Measurements from ENCODE around the gene CHN2. TPM values are rescaled to one million over a fixed set of nuclear protein-coding genes. Genes with fewer than 3 reads are reported as not detected.

Gene CHN2
- total and polyA plus RNA-seq, 2 donors (not counting 1 experiment from before 2014, with no cell fraction given) = 0.86 to 1.4 TPM

DNA sequence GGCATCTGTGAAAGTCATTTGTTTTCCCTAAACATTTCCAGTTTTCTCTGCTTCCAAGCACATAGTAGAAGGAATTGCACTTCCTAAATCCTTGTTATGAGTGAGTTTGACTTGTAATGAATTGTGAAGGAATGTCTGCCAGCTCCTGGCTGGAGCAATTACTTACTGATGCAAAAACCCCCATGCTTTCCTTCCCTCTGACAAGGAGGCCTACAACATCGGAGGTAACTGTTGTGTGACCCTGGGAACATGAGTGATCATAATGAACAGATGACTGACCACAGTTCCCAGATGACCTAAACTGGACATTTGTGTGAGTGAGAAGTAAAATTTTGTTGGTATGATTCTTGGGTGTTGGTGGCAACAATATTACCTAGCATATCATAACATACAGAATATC, 26.9 kb upstream of the CHN2 start:
- DNase-seq = no peak
- POLR2A ChIA-PET = no interaction called here
- no peak for ATAC-seq (ENCODE audit: low read depth)
- H3K9me3 ChIP-seq (ENCODE audit: control extremely low read depth in 1 of 3, control insufficient read depth in 2 of 3, insufficient read depth in 1 of 3, low read length in 2 of 3) = peaks cover 0 to 5% (median 0%) of the 10 kb centered on the region in 3 donors
- H3K4me2 ChIP-seq (replicated peaks; ENCODE audit: low read depth, low read length, poor library complexity, severe bottlenecking) = no peak overlapping the region
- TF ChIP-seq, protein P1, sequence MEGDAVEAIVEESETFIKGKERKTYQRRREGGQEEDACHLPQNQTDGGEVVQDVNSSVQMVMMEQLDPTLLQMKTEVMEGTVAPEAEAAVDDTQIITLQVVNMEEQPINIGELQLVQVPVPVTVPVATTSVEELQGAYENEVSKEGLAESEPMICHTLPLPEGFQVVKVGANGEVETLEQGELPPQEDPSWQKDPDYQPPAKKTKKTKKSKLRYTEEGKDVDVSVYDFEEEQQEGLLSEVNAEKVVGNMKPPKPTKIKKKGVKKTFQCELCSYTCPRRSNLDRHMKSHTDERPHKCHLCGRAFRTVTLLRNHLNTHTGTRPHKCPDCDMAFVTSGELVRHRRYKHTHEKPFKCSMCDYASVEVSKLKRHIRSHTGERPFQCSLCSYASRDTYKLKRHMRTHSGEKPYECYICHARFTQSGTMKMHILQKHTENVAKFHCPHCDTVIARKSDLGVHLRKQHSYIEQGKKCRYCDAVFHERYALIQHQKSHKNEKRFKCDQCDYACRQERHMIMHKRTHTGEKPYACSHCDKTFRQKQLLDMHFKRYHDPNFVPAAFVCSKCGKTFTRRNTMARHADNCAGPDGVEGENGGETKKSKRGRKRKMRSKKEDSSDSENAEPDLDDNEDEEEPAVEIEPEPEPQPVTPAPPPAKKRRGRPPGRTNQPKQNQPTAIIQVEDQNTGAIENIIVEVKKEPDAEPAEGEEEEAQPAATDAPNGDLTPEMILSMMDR (IDR thresholded peaks at IDR 0.05) = no peak
- no peak for TF ChIP-seq EZH2 (IDR thresholded peaks at IDR 0.05; ENCODE audit: borderline replicate concordance, insufficient read depth, low read depth, low read length, poor library complexity, severe bottlenecking)
- no peaks in the 10 kb centered on the region for H3K27me3 ChIP-seq (replicated peaks in 1 of 4; ENCODE audit: control extremely low read depth in 1 of 4, control insufficient read depth in 3 of 4, insufficient read depth in 4 of 4, low read length in 3 of 4)
- H3K27me3 Mint-ChIP-seq = peaks cover 24% of the 10 kb centered on the region
- no CpG with 5 or more reads among the region's 1 CpG for WGBS (ENCODE audit: insufficient coverage)
- H3K4me1 Mint-ChIP-seq = no peaks in the 10 kb centered on the region
- intact Hi-C loops (cut with micrococcal nuclease) = no loop called here
- H3K79me2 ChIP-seq (ENCODE audit: control insufficient read depth, insufficient read depth, low read length) = no peaks in the 10 kb centered on the region
- no peaks in the 10 kb centered on the region for H4K20me1 ChIP-seq (ENCODE audit: control insufficient read depth, insufficient read depth, low read length, poor library complexity, severe bottlenecking)
- CTCF ChIA-PET = no interaction called here
- no peaks in the 10 kb centered on the region for H3K36me3 ChIP-seq (replicated peaks in 1 of 2; ENCODE audit: control extremely low read depth in 1 of 2, control insufficient read depth in 1 of 2, extremely low read depth in 1 of 2, insufficient read depth in 2 of 2, low read length in 1 of 2)
- H3K4me3 Mint-ChIP-seq = no peak overlapping the region
- H3K27ac ChIP-seq (ENCODE audit: low read length in 2 of 2) = no peak overlapping the region
- no peak overlapping the region for H3K4me3 ChIP-seq (ENCODE audit: control extremely low read depth in 1 of 5, extremely low read depth in 1 of 5, insufficient read depth in 1 of 5, low read depth in 2 of 5, low read length in 4 of 5)
- no peaks in the 10 kb centered on the region for H3K4me1 ChIP-seq (ENCODE audit: control insufficient read depth in 2 of 2, insufficient read depth in 2 of 2, low read length in 2 of 2)
- no peak overlapping the region for H3K27ac Mint-ChIP-seq
- no peak overlapping the region for H3K9ac ChIP-seq (ENCODE audit: low read length)
- H3K9me3 Mint-ChIP-seq (ENCODE audit: insufficient read depth) = peaks cover 3% of the 10 kb centered on the region
- no peak overlapping the region for H2AFZ ChIP-seq (ENCODE audit: insufficient read depth, low read depth, low read length, poor library complexity, severe bottlenecking)

- Mint-ChIP-seq H3K4me1 (no peaks in the 10 kb centered on the region), H3K27me3 (peaks cover 26% of the 10 kb centered on the region), H3K27ac (no peak overlapping the region), H3K4me3 (no peak overlapping the region), H3K9me3 (ENCODE audit: insufficient read depth) (peaks cover 6% of the 10 kb centered on the region)
- ATAC-seq (ENCODE audit: low read depth) (no peak), DNase-seq (no peak)
- Histone ChIP-seq H3K9ac (ENCODE audit: low read length) (no peak overlapping the region), H3K4me1 (ENCODE audit: control insufficient read depth in 2 of 2, insufficient read depth in 2 of 2, low read length in 2 of 2) (no peaks in the 10 kb centered on the region), H3K4me2 (replicated peaks; ENCODE audit: low read depth, low read length, poor library complexity, severe bottlenecking) (no peak overlapping the region), H3K79me2 (ENCODE audit: control insufficient read depth, insufficient read depth, low read length) (no peaks in the 10 kb centered on the region), H3K36me3 (replicated peaks in 1 of 2; ENCODE audit: control extremely low read depth in 1 of 2, control insufficient read depth in 1 of 2, extremely low read depth in 1 of 2, insufficient read depth in 2 of 2, low read length in 1 of 2) (no peaks in the 10 kb centered on the region), H2AFZ (ENCODE audit: insufficient read depth, low read depth, low read length, poor library complexity, severe bottlenecking) (no peak overlapping the region), H3K27ac (ENCODE audit: low read length in 2 of 2) (no peak overlapping the region), H4K20me1 (ENCODE audit: control insufficient read depth, insufficient read depth, low read length, poor library complexity, severe bottlenecking) (no peaks in the 10 kb centered on the region), H3K4me3 (ENCODE audit: control extremely low read depth in 1 of 5, extremely low read depth in 1 of 5, insufficient read depth in 1 of 5, low read depth in 2 of 5, low read length in 4 of 5) (no peak overlapping the region), H3K9me3 (ENCODE audit: control extremely low read depth in 1 of 3, control insufficient read depth in 2 of 3, insufficient read depth in 1 of 3, low read length in 2 of 3) (peaks cover 0 to 7% (median 0%) of the 10 kb centered on the region in 3 donors), H3K27me3 (replicated peaks in 1 of 4; ENCODE audit: control extremely low read depth in 1 of 4, control insufficient read depth in 3 of 4, insufficient read depth in 4 of 4, low read length in 3 of 4) (no peaks in the 10 kb centered on the region)
- POLR2A ChIA-PET = no interaction called here
- WGBS (ENCODE audit: insufficient coverage) = 86% methylated on average over 1 of the region's 7 CpGs
- CTCF ChIA-PET = no interaction called here
- TF ChIP-seq, protein P1 (IDR thresholded peaks at IDR 0.05) = no peak
- no peak for TF ChIP-seq EZH2 (IDR thresholded peaks at IDR 0.05; ENCODE audit: borderline replicate concordance, insufficient read depth, low read depth, low read length, poor library complexity, severe bottlenecking)
- intact Hi-C loops (cut with micrococcal nuclease) = no loop called here
Measured at GRCh38 chr7:29170781-29171180, 23.8 kb upstream of the CHN2 start.

Measured in B cell (primary cell).